Caco-2 (cell line): Measurements from ENCODE around the gene MYH13. TPM values are rescaled to one million over a fixed set of nuclear protein-coding genes. Genes with fewer than 3 reads are reported as not detected.

Experiments used
- BruUV-seq: library from RNA; stranded (reverse); fragments of 400-500 nt; replicated peaks from 2 replicates; lab custom pipeline; 2021; lab: Mats Ljungman, UMichigan
- CTCF ChIA-PET: fragments of 300-600 bp; sonication (Branson Sonifier 250); formaldehyde crosslinking; loops from one replicate; lab custom pipeline; 2022; ENCODE audit warnings: antibody characterized with exemption; lab: Charles Lee
- POLR2A ChIA-PET: fragments of 300-600 bp; sonication (Branson Sonifier 250); formaldehyde crosslinking; loops from one replicate; lab custom pipeline; 2022; ENCODE audit warnings: antibody characterized with exemption; lab: Charles Lee
- DNase-seq, 2 experiments: peaks; one replicate each; pipeline versions ENCODE4 v3.0.0 to v3.0.0-alpha.2; 2020 to 2022
- H3K27me3 ChIP-seq: replicated peaks from 2 replicates; pipeline ENCODE4 v1.6.0; 2011; ENCODE audit warnings: low read length; ENCODE audit not compliant: control insufficient read depth, insufficient read depth
- H3K36me3 ChIP-seq: 2 replicates; pipeline ENCODE4 v1.5.1; 2011; ENCODE audit warnings: low read length; ENCODE audit not compliant: control insufficient read depth, insufficient read depth
- H3K4me1 ChIP-seq: fragments of 250-450 bp; sonication (Bioruptor Pico); 2 replicates; pipeline ENCODE4 v1.5.1; 2020; ENCODE audit warnings: mild to moderate bottlenecking
- H3K4me3 ChIP-seq: 2 replicates; pipeline ENCODE4 v1.5.1; 2011; ENCODE audit warnings: low read depth, mild to moderate bottlenecking, control low read depth, low read length
- H3K9me3 ChIP-seq: fragments of 250-450 bp; sonication (Bioruptor Pico); 2 replicates; pipeline ENCODE4 v1.5.1; 2020; ENCODE audit warnings: mild to moderate bottlenecking, moderate library complexity
- H3K27ac Mint-ChIP-seq: one replicate; pipeline ENCODE4 v1.8.0; 2022; ENCODE audit warnings: mixed read lengths; ENCODE audit not compliant: unreplicated experiment
- H3K27me3 Mint-ChIP-seq: one replicate; pipeline ENCODE4 v1.8.0; 2022; ENCODE audit warnings: mixed read lengths; ENCODE audit not compliant: insufficient read depth, unreplicated experiment
- H3K36me3 Mint-ChIP-seq: one replicate; pipeline ENCODE4 v1.8.0; 2022; ENCODE audit warnings: mild to moderate bottlenecking, mixed read lengths; ENCODE audit not compliant: insufficient read depth, unreplicated experiment
- H3K4me1 Mint-ChIP-seq: one replicate; pipeline ENCODE4 v1.8.0; 2022; ENCODE audit warnings: low read depth, mixed read lengths; ENCODE audit not compliant: unreplicated experiment
- H3K4me3 Mint-ChIP-seq: one replicate; pipeline ENCODE4 v1.8.0; 2022; ENCODE audit warnings: mild to moderate bottlenecking, moderate library complexity, mixed read lengths; ENCODE audit not compliant: unreplicated experiment
- H3K9me3 Mint-ChIP-seq: one replicate; pipeline ENCODE4 v1.8.0; 2022; ENCODE audit warnings: mixed read lengths; ENCODE audit not compliant: unreplicated experiment
- CTCF ChIP-seq, 2 experiments: fragments of 200-600 bp in 1 of 2; IDR thresholded peaks; 1 replicate in 1 of 2; 2 replicates in 1 of 2; pipeline versions ENCODE4 v1.5.1 to v1.8.0; 2011 to 2022; ENCODE audit warnings: antibody characterized with exemption in 1 of 2, control low read depth in 1 of 2, inconsistent platforms in 1 of 2, low read depth in 1 of 2, low read length in 1 of 2, mild to moderate bottlenecking in 1 of 2, moderate library complexity in 1 of 2; ENCODE audit not compliant: insufficient read depth in 1 of 2, severe bottlenecking in 1 of 2, unreplicated experiment in 1 of 2
- intact Hi-C: fragments of 100-400 bp; cut with micrococcal nuclease; formaldehyde crosslinking; loops from one replicate; pipeline ENCODE4 v1.10.0; 2022; ENCODE audit not compliant: unreplicated experiment
- total RNA-seq: library from RNA; stranded (reverse); gene quantifications from 2 replicates; pipeline ENCODE4 v1.2.3, GENCODE V29; 2022

MYH13 gene
- total RNA-seq, 1 experiment from 2014 or later = not detected

- Mint-ChIP-seq H3K27ac (no peak overlapping the region), H3K36me3 (no peaks in the 10 kb centered on the region), H3K4me1 (no peaks in the 10 kb centered on the region), H3K9me3 (no peaks in the 10 kb centered on the region), H3K4me3 (no peak overlapping the region), H3K27me3 (no peaks in the 10 kb centered on the region)
- no peak for TF ChIP-seq CTCF (IDR thresholded peaks at IDR 0.05; ENCODE audit: insufficient read depth in 1 of 2, low read depth in 1 of 2, low read length in 1 of 2, severe bottlenecking in 1 of 2, unreplicated experiment in 1 of 2)
- BruUV-seq = no TSS peak
- ChIA-PET POLR2A (no interaction called here), CTCF (no interaction called here)
- H3K4me3 ChIP-seq = no peak overlapping the region
- intact Hi-C loops = no loop called here
- H3K4me1 ChIP-seq = no peaks in the 10 kb centered on the region
- no peaks in the 10 kb centered on the region for H3K27me3 ChIP-seq
- DNase-seq = no peak
- H3K36me3 ChIP-seq = no peaks in the 10 kb centered on the region
- H3K9me3 ChIP-seq = no peaks in the 10 kb centered on the region
Observed at GRCh38 chr17:10309003-10309974, 63.5 kb downstream of the MYH13 start.

DNA sequence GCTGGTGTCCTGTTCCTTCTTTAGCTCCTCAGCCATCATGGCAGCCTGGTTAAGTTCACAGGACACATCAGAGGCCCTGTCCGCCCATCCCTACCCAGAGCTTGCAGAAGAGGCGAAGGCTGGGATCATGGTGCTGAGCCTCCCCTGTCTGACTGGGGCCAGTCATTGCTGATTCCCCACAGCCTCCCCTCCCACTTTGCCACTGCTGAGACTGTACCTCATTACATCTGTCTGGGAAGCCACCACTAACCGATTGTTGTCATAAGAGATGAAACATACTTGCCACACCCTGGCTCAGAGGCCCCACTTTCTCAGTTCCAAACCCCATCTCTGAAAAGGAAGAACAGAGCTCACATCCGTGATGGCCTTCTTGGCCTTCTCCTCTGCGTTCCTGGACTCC lies 66.2 kb downstream of the MYH13 start:
- no TSS peak for BruUV-seq
- no peak for DNase-seq
- Histone ChIP-seq H3K4me1 (no peaks in the 10 kb centered on the region), H3K9me3 (no peaks in the 10 kb centered on the region), H3K27me3 (no peaks in the 10 kb centered on the region), H3K4me3 (no peak overlapping the region), H3K36me3 (no peaks in the 10 kb centered on the region)
- Mint-ChIP-seq H3K36me3 (no peaks in the 10 kb centered on the region), H3K4me1 (no peaks in the 10 kb centered on the region), H3K27ac (no peak overlapping the region), H3K27me3 (no peaks in the 10 kb centered on the region), H3K4me3 (no peak overlapping the region), H3K9me3 (no peaks in the 10 kb centered on the region)
- ChIA-PET POLR2A (no interaction called here), CTCF (no interaction called here)
- intact Hi-C loops = no loop called here
- TF ChIP-seq CTCF (IDR thresholded peaks at IDR 0.05; ENCODE audit: insufficient read depth in 1 of 2, low read depth in 1 of 2, low read length in 1 of 2, severe bottlenecking in 1 of 2, unreplicated experiment in 1 of 2) = no peak

DNA sequence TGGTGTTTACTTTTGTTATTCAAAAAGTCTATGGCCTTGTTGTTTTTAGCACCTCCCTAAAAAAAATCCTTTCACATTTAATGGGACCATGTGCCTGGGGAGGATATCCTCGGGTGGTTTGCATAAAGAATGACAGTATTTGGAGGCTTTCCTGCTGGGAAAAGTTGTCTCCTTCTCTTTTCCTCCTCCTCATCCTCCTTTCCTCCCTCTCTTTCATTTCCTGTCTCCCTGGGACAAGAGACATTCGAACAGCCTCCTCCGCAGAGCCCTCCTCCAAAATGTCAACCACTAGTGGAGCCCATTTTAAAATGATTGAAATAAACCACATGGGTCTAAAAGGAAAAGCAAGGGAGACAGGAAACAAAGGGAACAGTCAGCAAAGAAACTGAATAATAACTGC lies 67.4 kb downstream of the MYH13 start:
- BruUV-seq = no TSS peak
- H3K36me3 ChIP-seq = no peaks in the 10 kb centered on the region
- no peaks in the 10 kb centered on the region for H3K27me3 ChIP-seq
- Mint-ChIP-seq H3K9me3 (no peaks in the 10 kb centered on the region), H3K27ac (no peak overlapping the region), H3K4me3 (no peak overlapping the region), H3K36me3 (no peaks in the 10 kb centered on the region), H3K27me3 (no peaks in the 10 kb centered on the region), H3K4me1 (no peaks in the 10 kb centered on the region)
- H3K9me3 ChIP-seq = no peaks in the 10 kb centered on the region
- ChIA-PET POLR2A (no interaction called here), CTCF (no interaction called here)
- no peak for TF ChIP-seq CTCF (IDR thresholded peaks at IDR 0.05; ENCODE audit: insufficient read depth in 1 of 2, low read depth in 1 of 2, low read length in 1 of 2, severe bottlenecking in 1 of 2, unreplicated experiment in 1 of 2)
- DNase-seq = no peak
- intact Hi-C loops = no loop called here
- no peak overlapping the region for H3K4me3 ChIP-seq
- H3K4me1 ChIP-seq = no peaks in the 10 kb centered on the region
